Right lobe of liver (tissue), 6 donors: ENCODE data around the gene GSDMA. TPM values are rescaled to one million over a fixed set of nuclear protein-coding genes. Genes with fewer than 3 reads are reported as not detected.
A peak's percentile ranks its signal among the peaks of the same experiment; 100 is the strongest.

ENCODE experiments used
- ATAC-seq, 4 donors: fragments of 200-7000 bp; cut with Tn5 transposase; one replicate each; pipeline ENCODE4 v1.9.1; 2020; ENCODE audit warnings: mild to moderate bottlenecking in 4 of 4, moderate library complexity in 4 of 4
- DNase-seq, 3 donors: peaks; one replicate each; pipeline ENCODE4 v3.0.0-alpha.2; 2020
- H3K27ac ChIP-seq, 3 donors: fragments of 200-600 bp; one replicate each; pipeline ENCODE4 v1.8.0; 2022
- H3K27me3 ChIP-seq, 2 donors: fragments of 200-600 bp; one replicate each; pipeline ENCODE4 v1.8.0; 2022
- H3K36me3 ChIP-seq, 4 donors: fragments of 200-600 bp; sonication (generic) in 1 of 4; one replicate each; pipeline versions ENCODE4 v1.5.1 to v1.8.0; 2017 to 2022; ENCODE audit warnings: control low read depth in 1 of 4
- H3K4me1 ChIP-seq, 4 donors: fragments of 200-600 bp; sonication (generic) in 1 of 4; one replicate each; pipeline versions ENCODE4 v1.5.1 to v1.8.0; 2017 to 2022; ENCODE audit warnings: control low read depth in 1 of 4
- H3K4me3 ChIP-seq, 3 donors: fragments of 200-600 bp; one replicate each; pipeline ENCODE4 v1.8.0; 2022
- H3K9me3 ChIP-seq, 4 donors: fragments of 200-600 bp; sonication (generic) in 1 of 4; one replicate each; pipeline versions ENCODE4 v1.5.1 to v1.8.0; 2017 to 2022; ENCODE audit warnings: control low read depth in 1 of 4
- POLR2A ChIP-seq: fragments of 450-650 bp; IDR thresholded peaks from one replicate; pipeline ENCODE4 v1.6.1; 2017; ENCODE audit warnings: antibody characterized with exemption, mild to moderate bottlenecking
- WGBS: methylation state at CpG from one replicate; pipeline ENCODE4 v1.1.6; 2018; ENCODE audit warnings: low coverage, low lambda C conversion rate; ENCODE audit not compliant: insufficient coverage; ENCODE audit errors: missing lambda C conversion rate; 5-methylcytosine and 5-hydroxymethylcytosine counted together
- intact Hi-C, 2 donors: fragments of 100-400 bp; cut with DNase I; formaldehyde crosslinking; loops; one replicate each; pipeline versions ENCODE4 v1.11.2 to v1.14.1; 2022
- total RNA-seq, 6 experiments: library from RNA; depleted of rRNA in 2 of 6; stranded (reverse); fragments of >200 nt in 2 of 6; fragmentation: NEBNext Ultra II Directional in 3 of 6; extraction: Animal tissue kit (Norgen Biotek cat#: 25700) in 3 of 6; gene quantifications; one replicate each; pipeline versions ENCODE4 v1.1.0 to v1.2.4, GENCODE V29; 2016 to 2023
- TF ChIP-seq, protein P1 (sequence below), 4 donors: fragments of 200-600 bp in 3 of 4; fragments of 450-650 bp in 1 of 4; IDR thresholded peaks; one replicate each; pipeline versions ENCODE4 v1.5.1 to v1.8.0; 2016 to 2022; ENCODE audit warnings: antibody characterized with exemption in 4 of 4, mild to moderate bottlenecking in 2 of 4
- donor health status: DM: no; HTN: yes; CAD: no.
- donor health status: DM: no; HTN: no; CAD: no.
- donor health status: DM: no; HTN: no; CAD: no.
- donor health status: DM: no; HTN: yes; CAD: no.
- donor health status: DM: no; HTN: yes; CAD: no.

GSDMA gene
- total RNA-seq, 6 experiments from 2014 or later = 0.42 to 0.99 TPM; not detected in 4

DNA sequence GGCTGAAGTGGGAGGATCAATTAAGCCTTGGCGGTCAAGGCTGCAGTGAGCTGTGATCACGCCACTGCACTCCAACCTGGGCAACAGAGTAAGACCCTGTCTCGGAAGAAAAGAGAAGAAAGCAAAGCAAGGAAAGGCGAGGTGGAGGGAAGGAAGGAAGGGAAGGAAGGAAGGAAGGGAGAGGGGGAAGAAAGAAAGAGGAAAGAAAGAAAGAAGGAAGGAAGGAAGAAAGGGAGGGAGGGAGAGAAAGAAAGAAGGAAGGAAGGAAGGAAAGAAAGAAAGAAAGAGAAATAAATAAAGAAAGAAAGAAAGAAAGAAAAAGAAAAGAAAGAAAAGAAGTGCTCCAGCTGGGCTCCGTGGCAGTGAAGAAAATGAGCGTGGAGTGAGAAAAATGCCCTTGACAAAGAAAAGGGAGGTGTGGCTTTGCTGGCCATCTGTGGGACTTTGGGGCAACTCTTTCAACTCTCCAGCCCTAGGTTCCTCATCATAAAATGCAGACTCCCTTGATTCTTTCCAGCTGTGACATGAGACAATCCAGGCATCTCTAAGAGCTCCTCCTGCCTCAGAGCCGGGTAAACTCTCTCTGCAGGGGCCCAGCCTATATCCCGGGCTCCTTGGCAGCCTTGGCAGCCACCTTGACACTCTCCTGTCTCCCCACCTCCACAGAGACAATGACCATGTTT is 2.4 kb downstream of the GSDMA start:
- DNase-seq = no peak
- H3K4me1 ChIP-seq = no peaks in the 10 kb centered on the region
- no peak overlapping the region for H3K27ac ChIP-seq
- no peaks in the 10 kb centered on the region for H3K9me3 ChIP-seq
- intact Hi-C loops = loop anchor here in 1 of 2 donors (10.0 kb wide), 1 partner anchor 90 kb away; no protein-coding TSS in a partner anchor
- no peaks in the 10 kb centered on the region for H3K27me3 ChIP-seq
- no peak for ATAC-seq
- no peak overlapping the region for H3K4me3 ChIP-seq
- H3K36me3 ChIP-seq = no peaks in the 10 kb centered on the region
- TF ChIP-seq, protein P1, sequence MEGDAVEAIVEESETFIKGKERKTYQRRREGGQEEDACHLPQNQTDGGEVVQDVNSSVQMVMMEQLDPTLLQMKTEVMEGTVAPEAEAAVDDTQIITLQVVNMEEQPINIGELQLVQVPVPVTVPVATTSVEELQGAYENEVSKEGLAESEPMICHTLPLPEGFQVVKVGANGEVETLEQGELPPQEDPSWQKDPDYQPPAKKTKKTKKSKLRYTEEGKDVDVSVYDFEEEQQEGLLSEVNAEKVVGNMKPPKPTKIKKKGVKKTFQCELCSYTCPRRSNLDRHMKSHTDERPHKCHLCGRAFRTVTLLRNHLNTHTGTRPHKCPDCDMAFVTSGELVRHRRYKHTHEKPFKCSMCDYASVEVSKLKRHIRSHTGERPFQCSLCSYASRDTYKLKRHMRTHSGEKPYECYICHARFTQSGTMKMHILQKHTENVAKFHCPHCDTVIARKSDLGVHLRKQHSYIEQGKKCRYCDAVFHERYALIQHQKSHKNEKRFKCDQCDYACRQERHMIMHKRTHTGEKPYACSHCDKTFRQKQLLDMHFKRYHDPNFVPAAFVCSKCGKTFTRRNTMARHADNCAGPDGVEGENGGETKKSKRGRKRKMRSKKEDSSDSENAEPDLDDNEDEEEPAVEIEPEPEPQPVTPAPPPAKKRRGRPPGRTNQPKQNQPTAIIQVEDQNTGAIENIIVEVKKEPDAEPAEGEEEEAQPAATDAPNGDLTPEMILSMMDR (IDR thresholded peaks at IDR 0.05) = no peak
- TF ChIP-seq POLR2A = no peak
- 64% methylated on average over 6 of the region's 8 CpGs for WGBS

DNA sequence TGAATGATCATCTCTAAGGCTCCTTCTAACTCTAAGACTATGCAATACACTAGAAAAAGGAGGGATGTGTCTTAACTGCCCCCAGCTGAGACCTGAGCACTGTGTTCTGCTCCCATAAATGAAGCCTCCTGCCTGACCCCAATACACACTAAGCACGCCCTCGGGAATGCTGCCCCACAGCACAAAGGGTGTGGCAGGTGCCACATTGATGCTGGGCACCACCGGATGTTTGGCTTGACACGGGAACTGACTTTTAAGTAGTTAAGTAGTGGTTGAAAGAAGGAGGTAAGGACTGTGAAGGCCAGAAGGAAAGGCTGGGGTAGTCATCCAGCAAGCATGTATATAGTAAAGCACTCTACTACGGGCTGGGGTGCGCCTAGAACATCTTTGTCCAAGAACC is 4.0 kb downstream of the GSDMA start:
- TF ChIP-seq, protein P1 (IDR thresholded peaks at IDR 0.05) = no peak
- no peak for TF ChIP-seq POLR2A
- H3K4me1 ChIP-seq = no peaks in the 10 kb centered on the region

DNA sequence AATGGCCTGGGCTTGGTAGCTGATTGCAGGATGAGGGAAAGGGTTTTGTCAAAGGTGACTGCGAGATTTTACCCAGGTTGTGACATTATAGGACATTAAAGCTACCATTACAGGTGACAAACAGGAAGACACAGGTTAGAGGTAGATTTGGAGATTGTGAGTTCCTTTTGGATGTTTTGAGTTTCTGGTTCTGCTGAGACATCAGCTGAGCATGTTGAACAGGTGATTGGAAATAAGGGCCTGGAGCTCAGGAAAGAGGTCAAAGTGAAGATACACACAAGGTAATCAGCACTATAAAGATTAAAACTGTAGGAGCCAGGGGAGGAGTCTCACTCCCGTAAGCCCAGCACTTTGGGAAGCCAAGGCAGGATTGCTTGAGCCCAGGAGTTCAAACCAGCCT is 6.0 kb downstream of the GSDMA start:
- intact Hi-C loops = loop anchor here in 1 of 2 donors (10.0 kb wide), 1 partner anchor 94 kb away; no protein-coding TSS in a partner anchor
- no peak for TF ChIP-seq POLR2A
- TF ChIP-seq, protein P1 (IDR thresholded peaks at IDR 0.05) = no peak

More for the DNA sequence above, 4.0 kb downstream of the GSDMA start:
- DNase-seq (no peak), ATAC-seq (no peak)
- no peaks in the 10 kb centered on the region for H3K36me3 ChIP-seq
- intact Hi-C loops = loop anchor here in 1 of 2 donors (10.0 kb wide), 1 partner anchor 92 kb away; no protein-coding TSS in a partner anchor
- no peaks in the 10 kb centered on the region for H3K27me3 ChIP-seq
- H3K4me3 ChIP-seq = no peak overlapping the region
- 74% methylated on average over 4 of the region's 6 CpGs for WGBS
- H3K9me3 ChIP-seq = no peaks in the 10 kb centered on the region
- H3K27ac ChIP-seq = no peak overlapping the region

DNA sequence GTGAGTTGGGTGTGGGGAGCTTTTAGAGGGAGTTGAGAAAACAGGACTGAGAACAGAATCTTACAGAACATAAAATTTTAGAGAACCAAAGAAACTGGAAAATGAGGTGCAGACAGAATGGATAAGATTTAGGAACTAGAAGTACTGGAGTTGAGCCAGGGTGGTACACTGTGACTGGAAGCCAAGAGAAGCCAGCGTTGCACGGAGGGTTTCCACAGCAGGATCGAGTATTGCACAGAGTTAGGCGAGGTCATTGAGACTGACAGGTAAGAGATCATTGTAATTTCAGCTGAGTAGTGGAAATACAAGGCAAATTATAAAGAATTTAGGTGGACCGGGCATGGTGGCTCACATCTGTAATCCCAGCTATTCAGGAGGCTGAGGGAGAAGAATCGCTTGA is 6.6 kb downstream of the GSDMA start:
- intact Hi-C loops = loop anchor here in 1 of 2 donors (10.0 kb wide), 1 partner anchor 95 kb away; no protein-coding TSS in a partner anchor
- Histone ChIP-seq H3K4me3 (no peak overlapping the region), H3K27ac (no peak overlapping the region), H3K27me3 (no peaks in the 10 kb centered on the region), H3K9me3 (no peaks in the 10 kb centered on the region), H3K36me3 (no peaks in the 10 kb centered on the region), H3K4me1 (no peaks in the 10 kb centered on the region)
- TF ChIP-seq, protein P1 (IDR thresholded peaks at IDR 0.05) = no peak
- no peak for TF ChIP-seq POLR2A
- DNase-seq (no peak), ATAC-seq (peak in 1 of 4 donors; percentile 28)
- WGBS = 71% methylated on average over 4 of the region's 6 CpGs

More for the DNA sequence above, 6.0 kb downstream of the GSDMA start:
- Histone ChIP-seq H3K27ac (no peak overlapping the region), H3K36me3 (no peaks in the 10 kb centered on the region), H3K4me3 (no peak overlapping the region), H3K9me3 (no peaks in the 10 kb centered on the region), H3K4me1 (no peaks in the 10 kb centered on the region), H3K27me3 (no peaks in the 10 kb centered on the region)
- WGBS = 88% methylated on average over 2 of the region's 2 CpGs
- ATAC-seq (no peak), DNase-seq (no peak)
